Mucosa of stomach (tissue), 1 donor: ENCODE data around the gene CXCR6.

Source experiments
- H3K27me3 ChIP-seq: one replicate; pipeline ENCODE4 v1.7.0; 2013; ENCODE audit warnings: mild to moderate bottlenecking, low read length; ENCODE audit not compliant: control insufficient read depth, insufficient read depth
- H3K36me3 ChIP-seq: one replicate; pipeline ENCODE4 v1.7.0; 2013; ENCODE audit warnings: low read length; ENCODE audit not compliant: control insufficient read depth, insufficient read depth
- H3K4me1 ChIP-seq: one replicate; pipeline ENCODE4 v1.7.0; 2013; ENCODE audit warnings: mild to moderate bottlenecking, low read length; ENCODE audit not compliant: control insufficient read depth, insufficient read depth
- H3K4me3 ChIP-seq: one replicate; pipeline ENCODE4 v1.7.0; 2013; ENCODE audit warnings: low read length
- H3K9ac ChIP-seq: one replicate; pipeline ENCODE4 v1.7.0; 2013; ENCODE audit warnings: mild to moderate bottlenecking, low read length, moderate library complexity
- H3K9me3 ChIP-seq: one replicate; pipeline ENCODE4 v1.7.0; 2013; ENCODE audit warnings: mild to moderate bottlenecking, low read length, moderate library complexity; ENCODE audit not compliant: control insufficient read depth
- donor health status: Pancreatic carcinoma.

The CXCR6 gene

DNA sequence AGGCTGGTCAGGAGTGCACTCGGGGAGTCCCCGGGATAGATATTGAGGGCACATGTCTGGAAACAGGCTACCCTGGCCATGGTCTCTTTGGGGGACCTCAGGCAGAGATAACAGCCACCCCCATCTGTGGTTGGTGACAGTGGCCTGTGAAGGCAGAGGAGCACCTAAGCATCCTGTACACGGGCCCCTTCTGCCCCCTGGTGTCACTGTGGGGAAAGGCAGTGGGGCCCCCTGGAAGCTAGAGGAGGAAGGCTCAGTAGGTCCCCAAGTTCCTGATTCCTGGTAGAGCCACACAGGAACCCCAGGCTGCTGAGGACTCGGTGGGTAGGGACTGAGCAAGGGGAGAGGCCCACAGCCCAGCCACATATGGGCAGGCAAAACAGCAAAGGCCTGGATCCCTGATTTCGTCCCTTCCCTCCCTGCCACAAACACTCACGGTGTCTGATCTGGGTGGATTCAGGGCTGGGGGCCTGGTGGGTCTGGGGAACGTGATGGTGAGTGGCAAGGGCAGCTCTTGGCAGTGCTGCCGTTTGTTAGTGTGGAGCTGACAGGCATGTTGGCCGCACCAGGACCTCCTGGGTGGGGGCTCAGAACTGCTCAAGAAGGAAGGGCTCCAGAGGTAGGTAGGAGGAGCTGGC is 14.1 kb upstream of the CXCR6 start:
- no peaks in the 10 kb centered on the region for H3K9me3 ChIP-seq
- peaks cover 4% of the 10 kb centered on the region for H3K36me3 ChIP-seq
- H3K9ac ChIP-seq, result no peak overlapping the region
- H3K4me1 ChIP-seq, result no peaks in the 10 kb centered on the region
- no peak overlapping the region for H3K4me3 ChIP-seq
- no peaks in the 10 kb centered on the region for H3K27me3 ChIP-seq

DNA sequence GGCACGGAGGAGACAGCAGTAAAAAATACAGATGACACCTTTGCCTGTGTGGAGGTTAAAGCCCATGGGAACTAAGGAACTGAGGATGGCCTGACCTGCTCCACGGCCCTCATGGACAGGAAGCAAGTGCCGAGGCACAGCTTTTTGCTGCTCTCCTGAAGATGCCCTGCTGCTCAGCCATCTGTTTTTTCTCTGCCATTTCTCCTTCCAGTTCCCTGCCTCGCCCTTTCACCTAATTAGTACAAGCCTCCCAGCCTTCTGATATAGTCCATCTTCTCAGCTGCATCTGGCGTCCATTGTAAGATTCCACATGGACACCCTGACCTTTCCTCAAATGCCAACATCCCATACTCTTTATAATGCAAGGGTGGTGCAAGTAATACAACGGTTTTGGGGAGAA is 11.8 kb upstream of the CXCR6 start:
- H3K27me3 ChIP-seq, result no peaks in the 10 kb centered on the region
- H3K9ac ChIP-seq, result no peak overlapping the region
- H3K36me3 ChIP-seq, result peaks cover 3% of the 10 kb centered on the region

DNA sequence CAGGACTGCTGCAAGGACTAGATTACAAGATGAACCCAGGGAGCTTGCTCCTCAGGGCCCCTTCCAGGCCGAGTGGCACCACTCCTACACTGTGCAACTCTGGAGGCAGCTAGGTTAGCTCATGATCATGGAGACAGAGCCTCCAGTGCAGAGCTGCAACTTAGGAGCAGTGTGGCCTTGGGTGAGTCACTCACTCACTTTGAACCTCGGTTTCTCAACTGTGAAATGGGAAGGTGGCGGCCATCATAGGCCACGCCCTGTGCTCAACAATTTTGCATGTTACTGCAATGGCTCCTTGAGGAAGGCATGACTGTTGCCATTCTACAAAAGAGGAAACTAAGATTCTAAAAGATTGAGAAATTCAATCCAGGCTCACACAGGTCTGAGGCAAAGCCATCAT is 11.2 kb upstream of the CXCR6 start:
- Histone ChIP-seq H3K9ac (no peak overlapping the region), H3K9me3 (no peaks in the 10 kb centered on the region), H3K4me1 (no peaks in the 10 kb centered on the region), H3K4me3 (no peak overlapping the region), H3K36me3 (peaks cover 3% of the 10 kb centered on the region), H3K27me3 (no peaks in the 10 kb centered on the region)

More for the DNA sequence above, 11.8 kb upstream of the CXCR6 start:
- Histone ChIP-seq H3K4me3 (no peak overlapping the region), H3K9me3 (no peaks in the 10 kb centered on the region), H3K4me1 (no peaks in the 10 kb centered on the region)

DNA sequence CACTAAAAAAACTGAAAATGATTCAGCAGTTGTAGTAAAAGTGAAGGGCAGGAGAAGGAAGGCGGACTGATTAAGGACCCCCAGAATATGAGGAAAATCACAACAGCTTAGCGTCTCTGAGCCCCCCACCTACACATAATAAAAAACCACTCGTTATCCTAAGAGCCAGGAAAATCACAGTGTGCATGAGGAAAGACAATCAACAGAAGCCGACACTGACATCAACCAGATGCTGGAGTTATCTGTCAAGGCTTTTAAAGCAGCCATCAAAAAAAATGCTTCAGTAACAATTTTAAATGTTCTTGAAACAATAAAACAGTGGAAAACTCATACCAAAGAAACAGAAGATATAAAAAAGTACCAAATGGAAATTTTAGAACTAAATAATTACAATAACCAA is 9.7 kb upstream of the CXCR6 start:
- Histone ChIP-seq H3K4me1 (no peaks in the 10 kb centered on the region), H3K36me3 (peaks cover 3% of the 10 kb centered on the region), H3K4me3 (no peak overlapping the region), H3K27me3 (no peaks in the 10 kb centered on the region), H3K9me3 (no peaks in the 10 kb centered on the region), H3K9ac (no peak overlapping the region)

DNA sequence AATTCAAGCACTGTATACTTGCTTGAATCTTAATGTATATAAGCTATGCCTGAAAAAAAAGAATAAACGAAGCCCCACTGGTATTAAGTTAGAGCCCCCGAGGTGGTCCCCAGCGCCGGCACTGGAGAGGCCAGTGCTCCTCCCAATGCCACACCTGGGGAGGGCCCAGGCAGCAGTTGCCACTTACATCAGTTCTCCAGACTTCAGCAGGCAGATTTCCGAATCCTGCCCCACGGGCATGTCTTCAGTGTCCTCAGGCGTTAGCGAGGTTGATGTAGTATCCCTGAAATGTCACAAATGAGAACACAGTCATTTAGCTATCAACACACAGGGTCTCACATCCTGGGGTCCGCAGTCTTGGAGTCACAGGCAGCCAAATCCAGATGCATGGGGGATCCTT is 7.0 kb upstream of the CXCR6 start:
- H3K4me1 ChIP-seq, result peaks cover 3% of the 10 kb centered on the region
- no peaks in the 10 kb centered on the region for H3K27me3 ChIP-seq
- H3K4me3 ChIP-seq, result no peak overlapping the region
- no peaks in the 10 kb centered on the region for H3K36me3 ChIP-seq
- H3K9ac ChIP-seq, result no peak overlapping the region
- no peaks in the 10 kb centered on the region for H3K9me3 ChIP-seq

DNA sequence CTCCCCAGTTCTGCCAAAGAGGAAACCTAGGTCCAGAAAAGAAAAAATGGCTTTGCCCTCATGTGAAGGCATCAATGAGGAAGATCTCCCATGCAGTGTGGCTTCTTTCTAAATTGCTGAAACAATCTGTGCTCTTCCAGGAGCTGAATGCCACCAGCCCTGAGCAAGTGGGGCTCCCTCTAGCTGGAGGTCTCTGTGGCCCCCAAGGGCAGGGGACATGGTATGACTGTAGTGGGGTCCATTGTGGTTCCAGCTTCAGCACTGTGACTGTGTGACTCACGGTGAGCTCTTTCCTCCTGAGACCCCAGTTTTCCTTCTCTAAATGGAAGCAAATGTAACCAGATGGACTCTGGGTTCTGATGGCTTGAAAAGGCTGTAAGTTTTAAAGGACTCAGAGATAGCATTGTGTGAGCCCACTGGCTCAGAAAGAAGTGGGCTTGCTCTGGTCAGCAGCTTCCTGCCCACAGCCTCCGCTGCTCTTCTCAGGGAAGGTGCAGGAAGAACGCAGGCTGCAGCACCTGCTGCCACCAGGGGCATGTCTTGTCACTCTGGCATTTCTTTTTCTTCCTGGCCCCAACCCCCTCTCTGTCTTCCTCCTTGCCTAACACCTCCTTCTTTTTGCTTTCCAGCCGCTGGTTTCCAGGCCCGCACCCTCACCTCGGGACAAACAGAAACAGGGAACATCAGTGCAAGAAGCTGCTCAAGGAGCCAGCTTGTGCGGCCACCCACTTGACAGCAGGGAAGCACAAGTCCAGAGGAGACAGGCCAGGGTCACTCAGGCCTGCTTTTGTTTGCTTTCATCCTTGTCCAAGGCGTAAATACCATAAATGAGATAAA is 5.8 kb upstream of the CXCR6 start:
- peaks cover 3% of the 10 kb centered on the region for H3K4me1 ChIP-seq
- H3K4me3 ChIP-seq, result no peak overlapping the region
- no peak overlapping the region for H3K9ac ChIP-seq
- H3K36me3 ChIP-seq, result no peaks in the 10 kb centered on the region
- no peaks in the 10 kb centered on the region for H3K27me3 ChIP-seq
- no peaks in the 10 kb centered on the region for H3K9me3 ChIP-seq

DNA sequence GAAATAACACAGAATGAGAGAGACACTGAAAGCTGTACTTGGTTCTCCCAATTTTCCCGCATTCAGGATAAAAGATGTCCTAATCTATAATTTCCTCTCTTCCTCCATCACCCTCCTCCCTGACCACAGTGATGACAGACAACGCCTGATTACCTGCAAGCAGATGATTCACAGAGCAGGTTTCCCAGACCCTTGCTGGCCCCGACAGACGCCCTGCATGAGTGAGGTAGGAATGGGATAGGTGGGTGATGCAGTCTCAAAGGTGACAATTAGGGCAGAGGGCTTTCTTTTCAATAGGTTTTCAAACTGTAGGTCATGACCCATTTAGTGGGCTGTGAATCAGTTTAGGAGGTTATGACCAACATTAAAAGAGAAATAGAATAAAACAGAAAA is 5.2 kb upstream of the CXCR6 start:
- no peak overlapping the region for H3K4me3 ChIP-seq
- no peaks in the 10 kb centered on the region for H3K27me3 ChIP-seq
- no peaks in the 10 kb centered on the region for H3K9me3 ChIP-seq
- no peaks in the 10 kb centered on the region for H3K36me3 ChIP-seq
- H3K4me1 ChIP-seq, result peaks cover 3% of the 10 kb centered on the region
- H3K9ac ChIP-seq, result no peak overlapping the region

DNA sequence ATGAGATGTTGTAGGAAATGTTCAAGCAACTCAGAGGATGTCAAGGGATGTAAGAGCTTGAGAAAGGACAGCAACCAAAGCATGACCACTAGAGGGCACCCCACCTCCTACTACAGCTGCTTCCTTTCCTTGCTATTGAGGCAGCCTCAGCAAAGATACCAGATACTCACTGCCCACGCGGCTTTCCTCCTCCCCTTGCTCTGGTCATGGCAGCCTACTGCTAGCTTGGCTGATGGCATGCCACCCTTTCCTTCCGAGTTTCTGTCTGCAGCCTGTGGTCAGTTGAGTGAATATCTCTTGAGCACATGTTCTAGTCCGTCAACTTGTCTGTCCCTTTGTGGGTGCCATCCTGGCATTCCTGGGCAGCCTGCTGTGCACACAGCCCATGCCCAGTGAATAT is 4.4 kb upstream of the CXCR6 start:
- no peak overlapping the region for H3K9ac ChIP-seq
- no peaks in the 10 kb centered on the region for H3K9me3 ChIP-seq
- no peaks in the 10 kb centered on the region for H3K36me3 ChIP-seq
- no peak overlapping the region for H3K4me3 ChIP-seq
- H3K27me3 ChIP-seq, result no peaks in the 10 kb centered on the region
- peaks cover 3% of the 10 kb centered on the region for H3K4me1 ChIP-seq

DNA sequence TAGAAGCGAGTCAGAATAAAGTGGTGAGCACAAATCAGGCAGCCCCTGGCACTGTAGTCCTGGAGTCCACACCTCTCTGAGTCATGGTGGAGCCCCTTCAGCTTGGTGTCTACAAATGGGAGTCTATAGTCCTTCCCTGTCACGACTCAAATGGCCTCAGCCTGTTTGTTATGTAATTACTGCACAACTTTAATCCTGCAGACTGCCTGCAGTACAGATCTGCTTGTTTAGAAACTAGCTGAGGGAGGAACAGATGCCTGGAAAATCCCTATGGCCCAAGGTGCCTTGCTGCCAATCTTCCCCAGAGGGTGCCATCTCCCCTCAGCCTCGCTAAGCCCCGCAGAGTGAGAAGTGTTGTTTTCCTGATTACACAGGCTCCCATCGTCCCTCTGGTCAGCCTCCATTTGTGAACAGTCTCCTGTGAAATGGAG is 3.9 kb upstream of the CXCR6 start:
- H3K9me3 ChIP-seq, result no peaks in the 10 kb centered on the region
- H3K36me3 ChIP-seq, result no peaks in the 10 kb centered on the region
- H3K27me3 ChIP-seq, result no peaks in the 10 kb centered on the region
- no peak overlapping the region for H3K4me3 ChIP-seq
- H3K4me1 ChIP-seq, result peaks cover 3% of the 10 kb centered on the region
- no peak overlapping the region for H3K9ac ChIP-seq

DNA sequence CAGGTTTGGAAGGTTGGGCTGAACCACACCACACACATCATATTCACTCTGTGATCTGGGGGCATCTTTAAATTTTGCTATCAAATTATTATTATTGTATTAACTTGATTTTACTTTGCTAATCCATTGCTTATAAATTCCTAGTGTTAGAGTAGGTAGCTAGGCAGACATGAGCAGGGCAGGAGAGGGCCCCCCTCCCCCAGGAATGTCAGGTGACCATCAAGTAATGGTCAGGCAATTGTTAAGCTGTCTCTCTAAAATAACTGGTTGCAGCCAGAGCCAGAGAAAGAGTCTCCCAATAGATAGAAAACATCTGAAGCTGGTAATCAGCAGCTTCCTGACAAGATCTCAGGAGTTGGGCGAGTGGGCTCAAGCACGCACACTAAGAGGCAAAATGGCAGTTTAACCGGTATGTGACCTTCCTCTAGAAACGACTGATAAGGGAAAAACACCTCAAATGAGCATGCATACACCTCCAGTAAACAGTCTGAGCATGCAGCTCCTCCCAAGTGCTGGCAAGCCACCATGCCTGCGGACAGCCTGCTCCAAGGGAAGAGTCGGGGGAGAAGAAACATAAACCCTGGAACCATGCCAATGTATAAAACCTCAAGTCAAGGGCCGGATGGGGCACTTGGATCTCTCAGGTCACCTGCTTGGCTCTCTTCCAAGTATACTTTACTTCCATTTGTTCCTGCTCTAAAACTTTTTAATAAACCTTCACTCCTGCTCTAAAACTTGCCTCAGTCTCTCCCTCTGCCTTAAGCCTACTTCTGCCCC is 3.1 kb upstream of the CXCR6 start:
- Histone ChIP-seq H3K27me3 (no peaks in the 10 kb centered on the region), H3K4me1 (peaks cover 3% of the 10 kb centered on the region), H3K9ac (no peak overlapping the region), H3K4me3 (no peak overlapping the region), H3K9me3 (no peaks in the 10 kb centered on the region), H3K36me3 (no peaks in the 10 kb centered on the region)

DNA sequence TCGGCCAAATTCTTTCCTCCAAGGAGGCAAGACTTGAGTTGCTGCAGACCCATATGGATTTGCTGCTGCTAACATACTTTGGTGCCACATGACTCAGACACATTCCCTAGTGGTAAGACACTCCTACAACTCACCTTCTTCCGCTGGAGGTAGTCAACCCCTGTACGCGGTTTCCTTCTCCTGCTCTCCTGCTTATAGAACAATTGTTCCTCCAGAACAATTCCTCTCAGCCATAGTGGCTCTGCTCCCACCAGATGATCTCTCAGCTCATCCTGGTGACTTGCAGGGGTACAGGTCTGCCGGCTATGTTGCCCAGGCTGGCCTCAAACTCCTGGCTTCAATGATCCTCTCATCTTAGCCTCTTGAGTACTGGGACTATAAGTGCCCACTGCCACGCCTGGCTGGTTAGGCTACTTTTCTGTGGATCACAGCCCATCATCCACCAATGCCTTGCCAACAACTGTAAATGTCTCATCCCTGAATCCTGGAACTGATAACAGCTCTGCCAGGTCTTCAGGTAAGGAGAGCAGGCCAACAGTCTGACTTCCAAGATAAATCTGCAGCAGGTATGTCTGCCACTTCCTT is 2.4 kb upstream of the CXCR6 start:
- H3K27me3 ChIP-seq, result no peaks in the 10 kb centered on the region
- peaks cover 3% of the 10 kb centered on the region for H3K4me1 ChIP-seq
- H3K9me3 ChIP-seq, result no peaks in the 10 kb centered on the region
- H3K36me3 ChIP-seq, result no peaks in the 10 kb centered on the region
- no peak overlapping the region for H3K4me3 ChIP-seq
- H3K9ac ChIP-seq, result no peak overlapping the region
